Measurements from ENCODE around the gene VPS8.

GRCh38 chr3:184813357-184813756, 1.4 kb downstream of the VPS8 start:
- TF ChIP-seq CTCF (IDR thresholded peaks at IDR 0.05) (no peak), POLR2AphosphoS5 (IDR thresholded peaks at IDR 0.05; ENCODE audit: low read depth, low read length) (no peak), SIN3A (IDR thresholded peaks at IDR 0.05; ENCODE audit: borderline replicate concordance, insufficient read depth, low read depth, low read length) (no peak)

Measured in Panc1 (cell line).